GM19099 (cell line): ENCODE measurements around the gene SNCAIP.

ENCODE experiments used
- POLR2A ChIP-seq: IDR thresholded peaks from 3 replicates; pipeline ENCODE4 v1.6.1; 2011; ENCODE audit warnings: low read depth; ENCODE audit not compliant: insufficient read length; ENCODE audit errors: extremely low read depth

Gene SNCAIP

GRCh38 chr5:122494109-122494508, 182.1 kb downstream of the SNCAIP start:
- no peak for TF ChIP-seq POLR2A

DNA sequence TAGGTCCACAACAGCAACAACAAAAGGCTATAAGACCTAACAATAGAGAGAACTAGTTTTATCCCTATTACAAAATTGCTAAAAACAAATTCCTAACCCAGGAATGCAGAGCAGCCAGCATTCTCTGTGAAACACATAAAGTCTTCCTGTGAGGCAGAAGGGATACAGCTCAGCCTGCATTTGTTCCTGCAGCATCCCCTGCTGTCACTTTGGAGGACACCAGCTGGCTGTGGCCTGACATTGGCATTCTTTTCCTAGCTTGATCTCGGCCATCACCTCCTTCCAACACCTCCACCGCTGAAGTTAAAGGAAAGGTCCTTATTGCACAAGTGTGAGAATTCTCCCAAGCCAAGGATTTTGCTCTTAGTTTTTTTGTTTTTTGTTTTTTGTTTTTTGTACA, 186.1 kb downstream of the SNCAIP start:
- TF ChIP-seq POLR2A, result no peak

DNA sequence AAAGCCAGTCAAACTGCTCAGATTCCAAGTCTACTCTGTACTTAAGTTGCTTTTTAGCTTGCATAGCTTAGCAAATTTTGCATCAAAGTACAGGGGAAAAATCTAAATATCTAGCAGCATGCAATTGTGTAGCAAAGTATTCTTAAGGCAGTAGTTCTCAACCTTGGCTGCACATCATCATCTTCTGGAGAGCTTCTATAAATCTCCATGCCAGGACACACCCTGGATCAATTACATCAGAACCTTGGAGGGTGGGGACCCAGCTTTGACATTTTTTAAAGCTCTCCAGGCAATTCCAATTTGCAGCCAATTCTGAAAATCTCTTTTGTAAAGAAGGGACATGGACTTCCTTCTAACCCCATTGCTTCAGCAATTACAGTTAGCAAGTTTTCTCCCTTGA, 187.5 kb downstream of the SNCAIP start:
- TF ChIP-seq POLR2A, result no peak

GRCh38 chr5:122500245-122501088, 188.4 kb downstream of the SNCAIP start:
- no peak for TF ChIP-seq POLR2A

GRCh38 chr5:122501089-122501435, 189.0 kb downstream of the SNCAIP start:
- TF ChIP-seq POLR2A, result no peak

- no peak for TF ChIP-seq POLR2A
Observed at GRCh38 chr5:122507045-122507444, 195.0 kb downstream of the SNCAIP start.

DNA sequence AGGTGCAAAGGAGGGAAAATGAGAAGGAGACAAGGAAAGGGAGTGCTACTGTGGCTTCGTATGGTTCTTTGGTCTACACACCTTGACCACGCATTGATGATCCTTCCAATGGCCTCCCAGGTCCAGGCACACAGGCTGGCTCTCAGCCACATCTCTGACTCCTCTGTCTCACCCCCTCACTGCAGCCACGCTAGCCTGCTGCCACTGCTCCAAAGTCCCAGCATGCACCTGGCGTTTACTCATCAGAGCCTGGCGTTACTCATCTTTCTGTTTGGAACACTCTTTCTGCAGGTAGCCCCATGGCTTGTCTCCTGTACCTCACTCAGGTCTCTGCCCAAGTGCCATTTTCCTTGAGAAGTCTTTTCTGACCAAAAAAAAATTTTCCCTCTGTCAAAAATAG, 195.5 kb downstream of the SNCAIP start:
- no peak for TF ChIP-seq POLR2A

- TF ChIP-seq POLR2A, result no peak
Observed at GRCh38 chr5:122508623-122509022, 196.6 kb downstream of the SNCAIP start.
